Stimulated activated CD4-positive, alpha-beta T cell treated with anti-CD3 and anti-CD28 coated beads, Interleukin-1b, Interleukin-23, amount 100 ng/mL, for 1 hour (primary cell): Measurements from ENCODE around the gene TNFAIP3.
"Not testable (repeated sequence)": the region's sequence is repeated elsewhere in the genome, so short reads cannot be mapped to it uniquely, and the experiment has no call there.

ENCODE experiments used
- DNase-seq, 2 donors: peaks; one replicate each; pipeline ENCODE4 v3.0.0-alpha.2; 2020; ENCODE audit warnings: low read depth in 2 of 2

TNFAIP3 gene

GRCh38 chr6:137878486-137879285 is 11.6 kb downstream of the TNFAIP3 start:
- DNase-seq: no peak

- no peak for DNase-seq
Observed at GRCh38 chr6:137879299-137879698, 12.2 kb downstream of the TNFAIP3 start.

GRCh38 chr6:137879885-137880745 is 13.1 kb downstream of the TNFAIP3 start:
- no peak for DNase-seq

- DNase-seq: no peak
Observed at GRCh38 chr6:137880746-137881521, 13.9 kb downstream of the TNFAIP3 start.

- DNase-seq: no peak
Observed at GRCh38 chr6:137881522-137881886, 14.4 kb downstream of the TNFAIP3 start.

- no peak for DNase-seq
Observed at GRCh38 chr6:137882225-137882961, 15.3 kb downstream of the TNFAIP3 start.

GRCh38 chr6:137883400-137884148 is 16.5 kb downstream of the TNFAIP3 start:
- DNase-seq: no peak

- no peak for DNase-seq
Observed at GRCh38 chr6:137884149-137884909, 17.3 kb downstream of the TNFAIP3 start.

GRCh38 chr6:137884910-137885229 is 17.8 kb downstream of the TNFAIP3 start:
- DNase-seq: not testable (repeated sequence)

GRCh38 chr6:137886226-137886625 is 19.2 kb downstream of the TNFAIP3 start:
- DNase-seq: not testable (repeated sequence)

GRCh38 chr6:137890983-137891537 is 24.0 kb downstream of the TNFAIP3 start:
- no peak for DNase-seq

GRCh38 chr6:137892271-137892708 is 25.2 kb downstream of the TNFAIP3 start:
- DNase-seq: no peak

GRCh38 chr6:137893181-137893580 is 26.1 kb downstream of the TNFAIP3 start:
- no peak for DNase-seq

- DNase-seq: no peak
Observed at GRCh38 chr6:137893726-137894125, 26.7 kb downstream of the TNFAIP3 start.

- DNase-seq: not testable (repeated sequence)
Observed at GRCh38 chr6:137894378-137894777, 27.3 kb downstream of the TNFAIP3 start.

- no peak for DNase-seq
Observed at GRCh38 chr6:137894779-137895385, 27.8 kb downstream of the TNFAIP3 start.

- no peak for DNase-seq
Observed at GRCh38 chr6:137896647-137897046, 29.6 kb downstream of the TNFAIP3 start.

GRCh38 chr6:137900815-137901214 is 33.8 kb downstream of the TNFAIP3 start:
- no peak for DNase-seq

GRCh38 chr6:137901454-137901853 is 34.4 kb downstream of the TNFAIP3 start:
- DNase-seq: no peak
